ENCODE results near the gene EEIG1. TPM values are rescaled to one million over a fixed set of nuclear protein-coding genes. Genes with fewer than 3 reads are reported as not detected.

The EEIG1 gene
- total RNA-seq, 4 donors from 2014 or later, result 7.0 to 22.0 (median 16.3) TPM

DNA sequence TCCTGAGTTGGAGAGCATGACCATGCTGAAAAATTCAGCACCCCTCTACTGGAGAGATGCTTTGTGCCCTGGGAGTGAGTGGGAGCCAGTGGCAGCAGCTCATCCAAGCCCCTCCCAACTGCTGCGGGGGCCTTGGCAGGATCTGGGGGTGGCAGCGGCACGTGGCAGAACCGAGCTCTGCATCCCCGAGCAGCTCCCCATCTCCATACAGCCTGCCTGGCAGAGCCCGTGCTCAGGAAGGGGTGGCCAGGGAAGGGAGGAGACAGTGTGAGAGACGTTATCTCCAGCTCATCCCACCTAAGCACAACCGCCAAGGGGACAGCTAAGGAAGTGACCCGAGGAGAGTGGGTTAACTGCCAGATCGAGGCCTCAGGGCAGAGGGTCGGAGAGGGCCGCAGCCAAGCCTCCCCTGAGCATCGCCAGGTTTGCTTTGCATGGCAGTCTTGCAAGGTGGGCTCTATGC lies 25.9 kb downstream of the EEIG1 start:
- H3K27me3 ChIP-seq, result no peaks in the 10 kb centered on the region
- no peaks in the 10 kb centered on the region for H3K9me3 ChIP-seq
- ATAC-seq, result no peak
- peaks cover 2 to 74% (median 31%) of the 10 kb centered on the region in 3 donors for H3K4me1 ChIP-seq
- WGBS, 2 donors (ENCODE audit: low coverage in 1 of 2), result no CpG with 5 or more reads among the region's 13 CpGs
- no peaks in the 10 kb centered on the region for H3K36me3 ChIP-seq
- no peak overlapping the region for H3K4me3 ChIP-seq
- peak overlapping the region in 3 of 4 donors; percentile 66 to 78 (median 75) for H3K27ac ChIP-seq
- no peak for TF ChIP-seq POLR2A (IDR thresholded peaks at IDR 0.05)
- no peak for TF ChIP-seq EP300 (IDR thresholded peaks at IDR 0.05)
- TF ChIP-seq, protein P1, sequence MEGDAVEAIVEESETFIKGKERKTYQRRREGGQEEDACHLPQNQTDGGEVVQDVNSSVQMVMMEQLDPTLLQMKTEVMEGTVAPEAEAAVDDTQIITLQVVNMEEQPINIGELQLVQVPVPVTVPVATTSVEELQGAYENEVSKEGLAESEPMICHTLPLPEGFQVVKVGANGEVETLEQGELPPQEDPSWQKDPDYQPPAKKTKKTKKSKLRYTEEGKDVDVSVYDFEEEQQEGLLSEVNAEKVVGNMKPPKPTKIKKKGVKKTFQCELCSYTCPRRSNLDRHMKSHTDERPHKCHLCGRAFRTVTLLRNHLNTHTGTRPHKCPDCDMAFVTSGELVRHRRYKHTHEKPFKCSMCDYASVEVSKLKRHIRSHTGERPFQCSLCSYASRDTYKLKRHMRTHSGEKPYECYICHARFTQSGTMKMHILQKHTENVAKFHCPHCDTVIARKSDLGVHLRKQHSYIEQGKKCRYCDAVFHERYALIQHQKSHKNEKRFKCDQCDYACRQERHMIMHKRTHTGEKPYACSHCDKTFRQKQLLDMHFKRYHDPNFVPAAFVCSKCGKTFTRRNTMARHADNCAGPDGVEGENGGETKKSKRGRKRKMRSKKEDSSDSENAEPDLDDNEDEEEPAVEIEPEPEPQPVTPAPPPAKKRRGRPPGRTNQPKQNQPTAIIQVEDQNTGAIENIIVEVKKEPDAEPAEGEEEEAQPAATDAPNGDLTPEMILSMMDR (IDR thresholded peaks at IDR 0.05), result no peak
- no peak for TF ChIP-seq POLR2AphosphoS5 (IDR thresholded peaks at IDR 0.05)

DNA sequence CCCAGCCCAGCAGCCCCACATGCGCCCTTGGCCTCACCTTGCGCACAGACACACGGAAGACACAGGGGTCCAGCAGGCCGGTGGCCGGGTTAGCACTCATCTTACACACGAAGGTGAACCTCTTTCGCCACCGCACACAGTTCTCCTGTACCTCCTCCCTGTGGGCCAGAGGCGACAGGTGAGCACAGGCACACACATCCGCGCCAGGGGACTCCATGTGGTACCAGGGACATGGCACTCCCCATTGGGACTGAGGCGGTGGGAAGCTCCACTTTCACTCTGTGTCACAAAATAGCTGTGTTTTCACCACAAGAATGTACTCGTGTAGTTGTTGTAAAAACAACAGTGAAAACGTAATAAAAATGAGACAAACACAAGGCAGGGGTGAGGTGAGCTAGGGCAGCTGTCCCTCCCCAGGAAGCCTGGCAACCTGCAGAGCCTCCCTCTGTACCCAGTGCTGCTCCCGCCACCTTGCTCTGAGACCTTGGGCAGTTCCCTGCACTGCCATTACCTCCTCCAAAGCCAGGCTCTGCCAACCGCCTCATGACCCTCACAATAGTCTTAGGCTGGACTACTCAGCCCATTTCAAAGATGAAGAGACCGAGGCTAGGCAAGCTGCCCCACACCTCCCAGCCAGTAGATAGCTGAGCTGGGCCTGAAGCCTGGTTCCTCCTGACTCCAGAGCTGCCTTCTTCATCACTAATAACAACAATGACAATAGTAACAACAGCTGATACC lies 26.9 kb downstream of the EEIG1 start:
- Histone ChIP-seq H3K4me1 (peaks cover 2 to 73% (median 30%) of the 10 kb centered on the region in 3 donors), H3K9me3 (no peaks in the 10 kb centered on the region), H3K27me3 (no peaks in the 10 kb centered on the region), H3K27ac (peak overlapping the region in 2 of 4 donors; percentile 66 to 75), H3K4me3 (no peak overlapping the region), H3K36me3 (no peaks in the 10 kb centered on the region)
- WGBS, 2 donors (ENCODE audit: low coverage in 1 of 2), result 51 to 96% methylated on average over 3 to 4 of the region's 17 CpGs
- no peak for ATAC-seq
- TF ChIP-seq EP300 (IDR thresholded peaks at IDR 0.05), result no peak
- TF ChIP-seq, protein P1 (IDR thresholded peaks at IDR 0.05), result no peak
- TF ChIP-seq POLR2AphosphoS5 (IDR thresholded peaks at IDR 0.05), result no peak
- TF ChIP-seq POLR2A (IDR thresholded peaks at IDR 0.05), result no peak

DNA sequence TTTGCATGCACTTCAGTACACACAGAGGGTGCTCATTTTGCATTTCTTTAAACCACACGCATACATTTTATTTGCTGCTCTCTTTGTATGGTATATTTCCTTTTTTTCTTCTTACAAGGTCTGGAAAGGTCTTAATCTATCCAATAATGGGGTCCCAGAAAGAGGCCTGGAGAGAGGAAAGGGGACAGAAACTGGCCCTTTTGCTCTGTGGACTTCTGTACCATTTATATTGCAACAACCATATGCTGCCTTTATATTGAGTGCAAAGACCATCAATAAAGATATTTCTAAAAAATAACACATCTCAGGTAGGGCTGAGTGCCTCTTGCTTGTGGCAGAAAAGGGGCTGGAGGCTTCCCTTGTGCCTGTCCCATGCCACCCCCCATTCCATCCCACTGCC lies 27.6 kb downstream of the EEIG1 start:
- peaks cover 2 to 79% (median 30%) of the 10 kb centered on the region in 3 donors for H3K4me1 ChIP-seq
- H3K27ac ChIP-seq, result peak overlapping the region in 1 of 4 donors; percentile 16
- no peaks in the 10 kb centered on the region for H3K9me3 ChIP-seq
- peaks cover 0 to 1% of the 10 kb centered on the region in 2 donors for H3K36me3 ChIP-seq
- no peak overlapping the region for H3K4me3 ChIP-seq
- 65% methylated on average over 1 of the region's 1 CpG; no CpG with 5 or more reads in 1 of the 2 donors for WGBS, 2 donors (ENCODE audit: low coverage in 1 of 2)
- ATAC-seq, result no peak
- TF ChIP-seq, protein P1 (IDR thresholded peaks at IDR 0.05), result no peak
- TF ChIP-seq EP300 (IDR thresholded peaks at IDR 0.05) (no peak), POLR2A (IDR thresholded peaks at IDR 0.05) (no peak), POLR2AphosphoS5 (IDR thresholded peaks at IDR 0.05) (no peak)
- H3K27me3 ChIP-seq, result no peaks in the 10 kb centered on the region

DNA sequence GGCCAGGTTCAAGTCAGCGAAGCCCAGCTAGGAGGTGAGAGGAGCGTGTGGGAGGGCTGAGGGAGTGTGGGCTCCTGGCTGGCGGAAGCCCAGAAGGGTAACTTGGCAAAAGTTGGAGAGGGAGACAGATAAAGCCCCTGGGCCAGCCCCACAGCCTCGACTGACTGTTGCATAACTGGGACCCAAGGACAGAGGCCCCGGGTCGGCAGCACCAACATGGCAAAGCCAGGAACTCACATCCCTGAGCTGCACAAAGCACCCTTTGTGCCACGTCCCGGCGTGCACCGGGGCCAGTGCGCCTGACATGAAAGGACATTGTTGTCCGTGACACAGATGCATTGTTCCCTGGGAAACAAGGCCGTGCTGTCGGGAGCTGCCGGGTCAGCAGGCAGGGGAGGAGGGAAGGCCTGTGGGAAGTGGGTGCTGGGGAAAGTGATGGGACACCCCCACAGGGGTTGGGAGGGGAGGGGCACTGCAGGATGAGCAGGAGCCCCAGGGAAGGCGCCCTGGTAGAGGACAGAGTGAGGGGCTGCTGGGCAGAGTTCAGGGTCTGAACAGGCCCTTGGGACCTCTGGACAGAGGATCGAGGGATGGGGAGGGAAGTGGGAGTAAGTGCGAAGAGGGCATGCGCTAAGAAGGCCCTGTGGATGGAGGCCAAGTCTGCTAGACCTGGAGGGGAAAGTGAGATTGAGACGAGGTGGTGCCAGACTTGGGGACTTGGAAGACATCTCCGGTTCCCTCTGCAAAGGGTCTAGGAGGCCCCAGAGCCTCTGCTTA lies 30.1 kb downstream of the EEIG1 start:
- Histone ChIP-seq H3K36me3 (peaks cover 0 to 15% of the 10 kb centered on the region in 2 donors), H3K27ac (peak overlapping the region in 3 of 4 donors; percentile 58 to 62 (median 60)), H3K4me1 (peaks cover 2 to 91% (median 27%) of the 10 kb centered on the region in 3 donors), H3K27me3 (no peaks in the 10 kb centered on the region), H3K9me3 (no peaks in the 10 kb centered on the region), H3K4me3 (peak overlapping the region in 1 of 2 donors; percentile 17)
- TF ChIP-seq POLR2AphosphoS5 (IDR thresholded peaks at IDR 0.05) (peak; percentile 39), POLR2A (IDR thresholded peaks at IDR 0.05) (peak in 1 of 2 donors; percentile 15), EP300 (IDR thresholded peaks at IDR 0.05) (no peak)
- TF ChIP-seq, protein P1 (IDR thresholded peaks at IDR 0.05), result no peak
- no peak for ATAC-seq
- 55 to 100% methylated on average over 1 to 13 of the region's 21 CpGs for WGBS, 2 donors (ENCODE audit: low coverage in 1 of 2)
